K562 (cell line): Measurements from ENCODE around the gene OR10G8. TPM values are rescaled to one million over a fixed set of nuclear protein-coding genes. Genes with fewer than 3 reads are reported as not detected.
A peak's percentile ranks its signal among the peaks of the same experiment; 100 is the strongest.

Source experiments
- ARHGAP35 ChIP-seq: fragments of 450-650 bp; IDR thresholded peaks from 2 replicates; pipeline ENCODE4 v1.6.1; 2018; ENCODE audit not compliant: partially characterized antibody
- CHD7 ChIP-seq: fragments of 200-600 bp; sonication (generic); IDR thresholded peaks from one replicate; pipeline ENCODE4 v1.6.1; 2012; ENCODE audit warnings: mild to moderate bottlenecking, low read depth, low read length, inconsistent platforms
- CREB1 ChIP-seq, 2 experiments: sonication (generic) in 1 of 2; formaldehyde crosslinking in 1 of 2; IDR thresholded peaks; 2 replicates each; pipeline versions ENCODE4 v1.6.1 to v1.8.0; 2012 to 2022; ENCODE audit warnings: inconsistent platforms in 1 of 2, mild to moderate bottlenecking in 1 of 2, missing genetic modification reagents in 1 of 2, moderate library complexity in 1 of 2
- DIDO1 ChIP-seq: fragments of 450-650 bp; IDR thresholded peaks from 2 replicates; pipeline ENCODE4 v1.6.1; 2016; ENCODE audit warnings: low read depth, missing biosample characterization, missing genetic modification characterization
- EP400 ChIP-seq: fragments of 450-650 bp; IDR thresholded peaks from 2 replicates; pipeline ENCODE4 v1.6.1; 2017; ENCODE audit warnings: antibody characterized with exemption, mild to moderate bottlenecking, moderate library complexity
- FOXM1 ChIP-seq, 2 experiments: fragments of 450-650 bp in 1 of 2; sonication (generic) in 1 of 2; formaldehyde crosslinking in 1 of 2; IDR thresholded peaks; 2 replicates each; pipeline versions ENCODE4 v1.6.1 to v1.9.0; 2017 to 2022; ENCODE audit warnings: low read depth in 2 of 2, mild to moderate bottlenecking in 2 of 2, missing genetic modification reagents in 1 of 2, moderate library complexity in 1 of 2
- GATAD2A ChIP-seq: fragments of 450-650 bp; IDR thresholded peaks from 2 replicates; pipeline ENCODE4 v1.6.1; 2017
- HDAC1 ChIP-seq, 2 experiments: fragments of 450-650 bp; IDR thresholded peaks; 2 replicates each; pipeline ENCODE4 v1.6.1; 2016 to 2017; ENCODE audit warnings: inconsistent platforms in 1 of 2, mild to moderate bottlenecking in 1 of 2, moderate library complexity in 1 of 2
- KDM4B ChIP-seq, 2 experiments: fragments of 450-650 bp in 1 of 2; sonication (generic) in 1 of 2; IDR thresholded peaks; 2 replicates each; pipeline ENCODE4 v1.6.1; 2016 to 2017; ENCODE audit warnings: borderline replicate concordance in 2 of 2, antibody characterized with exemption in 1 of 2, low read depth in 1 of 2, mild to moderate bottlenecking in 1 of 2
- MTA2 ChIP-seq: fragments of 450-650 bp; IDR thresholded peaks from 2 replicates; pipeline ENCODE4 v1.6.1; 2016; ENCODE audit warnings: low read depth
- SIN3A ChIP-seq, 2 experiments: fragments of 150-350 bp in 1 of 2; IDR thresholded peaks; 2 replicates each; pipeline ENCODE4 v1.6.1; 2011 to 2016; ENCODE audit warnings: borderline replicate concordance in 2 of 2, low read depth in 2 of 2, low read length in 2 of 2, mild to moderate bottlenecking in 2 of 2, moderate library complexity in 2 of 2; ENCODE audit not compliant: control insufficient read depth in 1 of 2
- SMARCA4 ChIP-seq: fragments of 450-650 bp; IDR thresholded peaks from 2 replicates; pipeline ENCODE4 v1.6.1; 2016
- SRSF1 ChIP-seq: fragments of 200-400 bp; formaldehyde crosslinking; IDR thresholded peaks from 2 replicates; pipeline ENCODE4 v1.6.1; 2017; ENCODE audit warnings: mild to moderate bottlenecking, low read depth, low read length, moderate library complexity
- ZBED1 ChIP-seq: IDR thresholded peaks from 2 replicates; pipeline ENCODE4 v1.6.1; 2014
- ZBTB17 ChIP-seq: fragments of 450-650 bp; formaldehyde crosslinking; IDR thresholded peaks from 2 replicates; pipeline ENCODE4 v1.4.0; 2020; ENCODE audit warnings: mild to moderate bottlenecking
- ZKSCAN1 ChIP-seq: fragments of 150-350 bp; IDR thresholded peaks from 2 replicates; pipeline ENCODE4 v1.6.1; 2016; ENCODE audit warnings: low read depth, low read length
- polyA plus RNA-seq, 8 experiments: library from polyadenylated mRNA; depleted of rRNA in 4 of 8; stranded (reverse) in 5 of 8; unstranded in 3 of 8; fragments of >200 nt; fragmentation: Nextera tagmentation in 2 of 8; fragmentation: Illumina TruSeq in 1 of 8; extraction: Ambion mirVana in 2 of 8; extraction: Trizol in 1 of 8; gene quantifications; 2 replicates each; pipeline versions ENCODE4 v1.2.1 to v1.2.3, GENCODE V29; 2011 to 2014; ENCODE audit warnings: inconsistent platforms in 1 of 8, missing spikeins in 1 of 8
- total RNA-seq, 7 experiments: library from RNA; depleted of rRNA in 6 of 7; stranded (reverse); fragments of >200 nt in 6 of 7; fragmentation: Illumina TruSeq in 2 of 7; extraction: Trizol in 2 of 7; gene quantifications; 2 replicates each; pipeline versions ENCODE4 v1.2.1 to v1.2.3, GENCODE V29; 2011 to 2021; ENCODE audit warnings: low replicate concordance in 1 of 7

Gene OR10G8
- total and polyA plus RNA-seq, 9 of the 15 experiments (the other 6 are each of a cell fraction or from before 2014, with no cell fraction given): not detected

GRCh38 chr11:124079631-124080326, 53.2 kb downstream of the OR10G8 start (continued):
- TF ChIP-seq SRSF1 (no peak), DIDO1 (tag) (no peak), SMARCA4 (peak; percentile 99), EP400 (peak; percentile 60), HDAC1 (IDR thresholded peaks at IDR 0.05) (peak in 1 of 2 experiments; percentile 57; a peak in 1 of 4 replicates), SIN3A (IDR thresholded peaks at IDR 0.05; ENCODE audit: borderline replicate concordance in 2 of 2, control insufficient read depth in 1 of 2, low read depth in 2 of 2, low read length in 2 of 2) (0 out of 4 replicates have a peak, but pooled peaks of 1 of the 2 experiments have one; percentile 28), CHD7 (no peak), ZKSCAN1 (no peak), MTA2 (peak; percentile 96), ZBED1 (peak; percentile 71; the same call in 1 of the 2 replicates), CREB1 (IDR thresholded peaks at IDR 0.05) (peak; percentile 39; the same call in 1 of the 2 replicates), CREB1 (CRISPR knock-in tag; IDR thresholded peaks at IDR 0.05) (no peak), FOXM1 (IDR thresholded peaks at IDR 0.05; ENCODE audit: low read depth) (peak; percentile 92), FOXM1 (CRISPR knock-in tag; IDR thresholded peaks at IDR 0.05; ENCODE audit: low read depth) (no peak), GATAD2A (peak; percentile 70; the same call in 1 of the 2 replicates), ZBTB17 (peak; percentile 76; the same call in 1 of the 2 replicates), KDM4B (IDR thresholded peaks at IDR 0.05; ENCODE audit: borderline replicate concordance in 2 of 2, low read depth in 1 of 2) (no peak), ARHGAP35 (no peak)
